Measurements from ENCODE around the gene NRCAM.

DNA sequence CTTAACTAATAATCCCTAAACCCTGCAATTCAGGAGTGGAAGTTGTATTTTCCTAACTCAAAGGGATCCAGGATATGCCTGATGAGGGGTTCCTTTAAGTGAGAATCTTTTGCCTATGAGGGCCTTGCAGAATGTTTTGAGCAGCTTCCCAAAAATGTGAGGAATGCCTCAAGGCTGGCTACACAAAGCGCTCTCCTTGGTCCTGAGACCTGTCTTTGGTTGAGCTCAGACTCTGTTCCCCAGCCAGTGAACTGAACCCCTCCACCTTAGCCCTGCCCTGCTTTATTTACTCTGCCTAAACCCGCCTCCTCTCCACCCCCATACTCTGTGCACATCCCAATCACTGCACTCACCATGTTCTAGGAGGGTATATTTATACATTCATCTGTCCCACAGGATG is 108.6 kb downstream of the NRCAM start:
- TF ChIP-seq POLR2A (IDR thresholded peaks at IDR 0.05) = no peak
- TF ChIP-seq, protein P1, sequence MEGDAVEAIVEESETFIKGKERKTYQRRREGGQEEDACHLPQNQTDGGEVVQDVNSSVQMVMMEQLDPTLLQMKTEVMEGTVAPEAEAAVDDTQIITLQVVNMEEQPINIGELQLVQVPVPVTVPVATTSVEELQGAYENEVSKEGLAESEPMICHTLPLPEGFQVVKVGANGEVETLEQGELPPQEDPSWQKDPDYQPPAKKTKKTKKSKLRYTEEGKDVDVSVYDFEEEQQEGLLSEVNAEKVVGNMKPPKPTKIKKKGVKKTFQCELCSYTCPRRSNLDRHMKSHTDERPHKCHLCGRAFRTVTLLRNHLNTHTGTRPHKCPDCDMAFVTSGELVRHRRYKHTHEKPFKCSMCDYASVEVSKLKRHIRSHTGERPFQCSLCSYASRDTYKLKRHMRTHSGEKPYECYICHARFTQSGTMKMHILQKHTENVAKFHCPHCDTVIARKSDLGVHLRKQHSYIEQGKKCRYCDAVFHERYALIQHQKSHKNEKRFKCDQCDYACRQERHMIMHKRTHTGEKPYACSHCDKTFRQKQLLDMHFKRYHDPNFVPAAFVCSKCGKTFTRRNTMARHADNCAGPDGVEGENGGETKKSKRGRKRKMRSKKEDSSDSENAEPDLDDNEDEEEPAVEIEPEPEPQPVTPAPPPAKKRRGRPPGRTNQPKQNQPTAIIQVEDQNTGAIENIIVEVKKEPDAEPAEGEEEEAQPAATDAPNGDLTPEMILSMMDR (IDR thresholded peaks at IDR 0.05) = no peak
